GM21786 (cell line): Measurements from ENCODE around the gene AOPEP.

Experiments used
- ATAC-seq: cut with Tn5 transposase; IDR thresholded peaks from one replicate; pipeline ENCODE4 v1.9.1; 2021; ENCODE audit not compliant: unreplicated experiment

The AOPEP gene

DNA sequence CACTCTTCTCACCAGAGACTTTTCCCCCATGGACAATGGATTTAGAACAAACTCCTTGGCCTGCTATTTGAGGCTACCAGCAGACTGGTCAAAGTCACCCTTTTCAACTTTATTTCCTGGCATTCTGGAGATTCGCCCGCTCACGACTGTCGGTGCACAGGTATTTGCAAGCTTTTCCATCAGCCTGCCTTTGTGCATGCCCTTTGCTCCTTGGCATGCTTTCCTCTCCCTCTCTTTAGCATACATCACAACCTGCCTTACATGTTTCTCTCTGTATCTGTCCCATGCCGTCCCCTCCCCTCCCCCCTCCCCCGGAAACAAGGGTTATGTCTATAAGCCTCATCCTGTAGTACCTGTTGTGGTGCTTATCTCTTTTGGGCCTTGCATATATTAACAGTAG is 257.1 kb downstream of the AOPEP start:
- no peak for ATAC-seq

DNA sequence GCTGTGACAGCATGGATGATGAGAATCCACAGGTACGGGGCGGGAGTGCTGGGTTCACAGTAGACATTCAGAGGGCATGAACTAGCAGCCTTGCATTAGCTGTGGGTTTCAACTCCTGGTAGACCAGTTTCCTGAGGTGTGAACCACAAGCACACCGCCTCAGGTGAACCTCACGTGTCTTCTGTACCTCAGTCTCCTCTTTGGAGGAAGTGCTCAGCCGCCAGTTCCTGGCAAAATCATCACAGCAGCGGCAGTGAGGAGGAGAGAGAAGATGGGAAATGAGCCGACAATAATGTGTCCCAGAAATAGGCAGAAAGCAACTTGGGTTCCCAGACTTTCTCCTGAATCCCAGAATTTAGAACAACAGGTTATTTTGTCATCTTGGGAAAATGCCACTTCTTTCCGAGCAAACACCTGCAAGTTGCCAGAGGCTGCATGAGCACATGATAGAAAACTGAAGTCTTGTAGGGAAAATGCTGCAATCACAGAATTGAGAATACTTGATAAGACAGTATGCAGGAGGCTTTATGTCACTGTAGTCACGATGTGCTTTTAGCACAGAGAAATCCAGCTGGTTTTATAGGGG is 258.5 kb downstream of the AOPEP start:
- ATAC-seq = no peak

DNA sequence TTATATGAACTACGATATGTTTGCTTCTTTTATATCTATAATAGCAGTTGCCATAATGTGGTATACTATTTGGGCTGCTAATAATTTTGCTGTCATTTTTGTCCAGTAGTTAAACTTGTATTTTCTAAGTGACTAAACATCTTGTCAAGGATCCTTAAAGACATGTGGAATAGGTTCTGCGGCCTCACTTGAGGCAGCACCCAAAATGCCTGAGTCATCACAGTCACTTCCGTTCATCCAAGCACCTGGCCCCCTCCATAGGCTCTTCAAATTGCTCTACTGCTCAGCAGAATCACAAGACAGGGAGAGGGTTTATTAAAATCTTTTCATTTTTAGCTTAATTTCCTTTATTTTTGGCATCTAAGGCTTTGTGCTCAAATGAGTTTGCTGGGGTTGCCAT is 259.1 kb downstream of the AOPEP start:
- no peak for ATAC-seq

DNA sequence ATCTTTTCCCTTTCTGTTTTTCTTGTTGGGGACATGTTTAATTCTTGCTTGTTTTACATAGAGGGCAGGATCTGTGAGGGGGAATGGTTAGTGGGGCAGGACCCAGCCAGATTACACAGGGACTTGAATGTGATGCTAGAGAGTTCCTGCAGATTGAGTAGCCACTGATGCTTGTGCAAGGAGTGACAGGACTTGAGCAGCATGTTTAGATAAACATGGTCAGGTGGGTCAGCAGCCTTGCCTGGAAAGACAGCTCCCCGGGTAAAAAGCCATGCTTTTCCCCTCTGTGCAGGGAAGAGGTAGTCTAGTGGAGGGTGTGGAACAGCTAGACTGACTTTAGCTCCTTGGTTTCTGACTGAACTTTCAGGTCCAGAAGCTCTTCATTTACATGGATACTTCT is 261.2 kb downstream of the AOPEP start:
- no peak for ATAC-seq

DNA sequence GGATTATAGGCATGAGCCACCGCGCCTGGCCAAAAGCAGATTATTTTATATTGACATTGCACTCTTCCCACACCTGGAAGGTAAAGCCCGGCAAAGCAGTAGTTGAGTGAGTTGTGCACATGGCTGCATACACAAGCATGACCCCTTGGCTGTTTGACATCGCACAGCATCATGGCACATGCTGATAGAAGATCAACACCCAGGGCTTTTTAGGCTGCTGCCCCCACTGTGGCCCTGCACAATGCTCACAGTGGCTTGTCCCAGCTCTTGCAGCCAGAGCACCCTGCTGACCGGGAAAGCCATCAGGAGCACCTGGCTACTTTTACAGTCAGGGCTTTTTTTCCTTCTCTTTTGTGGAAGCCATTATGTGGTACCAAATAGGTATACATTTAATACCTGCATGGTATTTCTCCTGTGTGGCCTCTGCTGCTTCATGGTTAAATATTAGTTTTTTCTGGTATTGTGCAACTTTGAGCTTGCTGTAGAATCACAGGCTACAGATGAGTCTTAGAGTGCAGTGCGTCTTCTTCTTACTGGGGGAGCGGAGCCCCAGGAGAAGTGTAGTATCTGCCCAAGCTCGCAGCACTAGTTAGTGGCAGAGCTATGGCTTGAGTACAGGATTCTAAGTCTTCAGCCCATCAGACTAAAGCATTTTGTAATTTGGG is 264.5 kb downstream of the AOPEP start:
- ATAC-seq = no peak

DNA sequence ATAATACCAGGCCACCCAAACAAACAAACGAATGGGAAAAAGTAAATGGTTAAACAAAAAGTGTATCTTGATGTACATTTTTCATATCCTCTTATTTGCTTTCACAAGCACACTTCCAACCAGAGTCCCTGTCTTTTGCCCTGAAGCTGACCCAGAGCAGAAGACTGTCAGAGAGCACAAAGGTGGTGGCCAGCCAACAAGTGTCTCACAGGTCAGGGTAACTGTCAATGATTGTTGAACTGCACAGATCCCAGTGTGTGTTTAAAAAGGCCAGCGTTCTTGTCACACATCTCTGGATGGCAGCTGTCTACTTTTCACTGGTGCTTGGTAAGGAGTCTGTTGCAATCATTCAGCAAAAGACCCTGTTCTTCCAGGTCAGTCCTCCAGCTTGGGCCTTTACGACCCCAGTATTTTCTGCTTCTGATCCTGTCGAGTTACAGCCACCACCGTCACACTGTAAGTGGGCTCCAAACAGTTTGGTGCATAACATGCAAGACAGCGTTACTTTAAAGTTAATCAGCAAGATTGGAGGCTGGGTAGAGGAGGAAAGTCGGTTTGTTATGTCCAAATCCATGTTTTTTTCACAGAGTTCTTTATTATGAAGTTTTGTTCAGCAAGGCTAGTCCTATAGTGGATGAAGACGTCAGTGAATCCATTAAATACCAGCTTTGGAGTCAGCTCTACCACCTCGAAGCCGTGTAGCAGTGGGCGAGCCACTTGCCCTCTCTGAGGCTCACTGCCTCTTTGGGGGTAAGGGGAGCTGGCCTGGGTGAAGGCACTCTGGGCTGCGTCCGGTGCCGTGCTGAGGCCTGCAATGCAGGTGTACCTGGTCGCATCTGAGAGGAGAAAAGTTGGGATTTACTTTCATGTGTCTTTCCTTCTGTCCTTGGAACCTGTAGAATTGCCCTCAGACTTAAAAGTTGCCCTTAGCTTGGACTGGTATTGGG is 265.7 kb downstream of the AOPEP start:
- ATAC-seq = no peak

DNA sequence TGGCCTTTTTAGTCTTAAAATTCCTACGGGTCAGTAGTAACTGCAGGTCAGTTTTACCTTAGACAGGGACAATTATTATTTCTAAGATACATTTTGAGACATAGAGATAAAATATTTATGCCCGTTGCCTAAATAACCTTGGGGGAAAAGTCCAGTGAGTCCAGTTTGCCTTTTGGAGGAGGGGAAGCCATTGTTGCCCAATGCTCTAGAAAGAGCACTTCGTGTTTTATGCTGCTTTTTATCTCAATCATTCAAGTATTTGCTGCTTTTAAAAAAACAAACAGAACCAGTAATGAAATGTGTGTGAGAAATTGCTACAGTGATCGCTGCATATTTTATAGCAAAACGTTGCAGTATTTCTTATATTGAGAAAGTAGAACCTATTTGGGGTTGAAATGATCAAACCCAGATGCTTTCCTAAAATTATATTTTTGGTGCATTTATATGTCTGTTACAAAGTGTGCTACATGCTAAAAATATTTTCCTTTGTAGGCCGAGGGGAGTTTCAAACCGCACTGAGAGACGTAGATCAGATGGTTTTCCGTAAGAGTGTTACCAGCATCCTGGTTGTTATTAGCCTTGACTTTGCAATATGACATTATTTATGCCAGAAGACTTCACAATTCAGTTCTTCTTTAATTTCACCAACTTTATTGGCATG is 266.8 kb downstream of the AOPEP start:
- ATAC-seq = no peak

DNA sequence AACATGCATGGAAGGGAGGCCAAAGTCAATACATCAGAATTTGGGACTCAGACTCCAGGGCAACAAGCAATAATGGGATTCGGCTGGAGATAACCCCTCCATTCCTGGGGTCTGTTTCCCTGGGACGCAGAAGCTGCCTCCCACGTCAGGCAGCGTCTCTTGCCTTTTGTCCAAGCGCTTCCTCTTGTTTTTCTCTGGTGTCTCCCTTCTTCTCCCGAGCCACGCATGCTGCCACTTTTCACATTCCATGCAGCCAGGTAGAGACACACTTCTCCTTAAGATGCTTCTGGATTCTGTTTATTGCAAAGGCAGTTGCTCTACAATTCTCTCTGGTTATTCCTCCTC is 267.3 kb downstream of the AOPEP start:
- ATAC-seq = no peak

DNA sequence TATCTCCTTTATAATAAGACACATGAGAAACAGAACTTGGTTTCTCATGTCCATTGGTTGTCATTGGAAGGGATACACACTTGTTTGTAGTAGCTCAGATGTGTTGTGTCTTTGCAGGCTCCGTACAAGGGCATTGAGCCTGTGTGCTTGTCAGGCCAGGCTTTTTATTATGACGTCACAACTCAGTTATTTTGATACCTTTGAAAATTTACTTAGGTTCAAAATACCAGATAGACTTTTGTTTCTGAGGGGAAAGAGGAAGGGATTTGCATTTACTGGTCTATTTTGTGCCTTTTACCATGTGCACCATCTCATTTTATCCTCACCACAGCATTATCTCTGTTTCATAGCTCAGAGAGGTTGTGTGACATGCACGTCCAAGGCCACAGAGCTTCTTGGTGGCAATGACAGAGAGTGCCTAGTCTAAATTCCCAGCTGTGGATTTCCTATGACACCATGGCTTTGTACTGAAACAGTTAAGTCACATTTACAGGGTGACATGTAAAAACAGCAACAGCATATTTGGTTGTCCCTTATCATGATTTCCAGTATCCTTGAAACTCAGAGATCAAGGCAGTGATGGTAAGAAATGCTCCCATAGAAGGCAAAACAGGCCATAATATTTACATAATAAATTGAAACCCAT is 268.7 kb downstream of the AOPEP start:
- ATAC-seq = no peak

DNA sequence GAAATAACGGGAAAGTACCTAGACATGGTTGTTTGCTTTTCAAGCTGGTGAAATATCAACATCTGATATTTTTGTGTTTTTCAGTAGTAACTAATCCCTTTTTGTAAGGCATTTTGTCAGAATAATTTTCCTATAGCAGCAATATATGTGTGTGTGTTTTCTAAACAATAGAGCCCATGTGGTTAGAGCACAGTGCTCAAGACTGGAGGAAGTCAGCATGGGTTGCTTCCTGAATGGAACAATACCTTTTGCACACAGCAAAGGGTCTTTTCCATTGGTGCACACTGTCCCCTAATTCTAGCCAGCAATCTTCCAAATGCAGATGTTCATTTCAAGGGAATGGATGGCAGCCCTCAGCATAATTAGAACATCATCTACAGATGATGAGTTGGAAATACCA is 270.1 kb downstream of the AOPEP start:
- ATAC-seq = no peak

DNA sequence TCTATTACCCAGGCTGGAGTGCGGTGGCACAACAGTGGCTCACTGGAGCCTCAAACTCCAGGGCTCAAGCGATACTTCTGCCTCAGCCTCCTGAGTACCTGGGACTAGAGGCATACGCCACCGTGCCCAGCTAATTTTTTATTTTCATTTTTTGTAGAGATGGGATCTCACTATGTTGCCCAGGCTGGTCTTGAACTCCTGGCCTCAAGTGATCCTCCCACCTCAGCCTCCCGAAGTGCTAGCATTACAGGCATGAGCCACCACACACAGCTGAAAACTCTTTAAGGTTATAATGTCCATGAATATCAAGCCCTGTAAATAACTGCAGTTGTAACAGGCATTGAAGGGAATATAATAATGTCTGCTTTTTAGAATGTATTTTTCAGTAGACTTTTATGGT is 271.2 kb downstream of the AOPEP start:
- no peak for ATAC-seq

DNA sequence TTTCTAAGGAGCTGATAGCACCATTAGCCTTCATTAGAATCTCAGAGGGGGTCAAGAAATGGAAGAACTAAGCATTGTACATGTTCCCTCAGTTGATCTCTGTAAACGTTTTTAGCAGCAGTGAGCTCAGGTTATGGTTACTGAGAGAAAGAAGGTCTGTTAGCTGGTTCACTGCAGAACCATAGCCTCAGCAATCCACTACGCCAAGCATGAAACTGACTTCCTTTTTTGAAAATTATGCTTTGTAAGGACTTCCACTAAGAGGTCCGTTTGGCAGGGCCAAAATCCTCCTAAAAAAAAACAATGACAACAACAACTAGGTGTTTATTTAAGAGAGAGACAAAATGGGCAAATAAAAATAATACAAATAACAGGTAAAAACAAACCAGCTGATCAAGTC is 273.3 kb downstream of the AOPEP start:
- no peak for ATAC-seq

DNA sequence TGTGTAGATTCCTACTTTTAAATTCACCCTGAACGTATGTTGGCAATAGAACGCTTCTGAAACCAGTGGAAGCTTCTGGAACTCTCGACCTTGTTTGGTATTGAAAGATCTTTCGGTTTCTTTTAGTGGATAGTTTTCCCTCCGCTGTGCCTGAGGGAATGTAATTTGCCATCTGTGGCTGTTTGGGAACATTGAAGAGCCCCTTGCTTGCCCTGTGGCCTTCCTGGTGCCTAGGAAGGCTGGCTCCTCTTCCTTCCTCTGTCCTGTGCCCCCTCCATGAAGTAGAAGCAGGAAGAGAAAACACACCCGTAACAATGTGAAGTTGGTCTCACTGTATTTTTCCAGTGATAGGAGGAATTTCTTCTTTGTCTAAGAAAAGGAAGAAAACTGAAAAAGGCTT is 274.3 kb downstream of the AOPEP start:
- ATAC-seq = no peak

DNA sequence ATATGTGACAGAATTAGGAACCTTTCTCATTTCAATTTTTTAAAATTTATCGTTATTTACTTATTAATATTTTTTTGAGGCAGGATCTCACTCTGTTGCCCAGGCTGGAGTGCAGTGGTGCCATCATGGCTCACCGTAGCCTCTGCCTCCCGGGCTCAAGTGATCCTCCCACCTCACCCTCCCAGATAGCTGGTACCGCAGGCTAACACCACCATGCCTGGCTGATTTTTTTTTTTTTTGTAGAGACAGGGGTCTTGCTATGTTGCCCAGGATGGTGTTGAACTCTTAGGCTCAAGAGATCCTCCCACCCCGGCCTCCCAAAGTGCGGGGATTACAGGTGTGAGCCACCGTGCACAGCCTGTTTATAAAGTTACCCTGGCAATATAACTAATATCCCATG is 275.2 kb downstream of the AOPEP start:
- no peak for ATAC-seq

DNA sequence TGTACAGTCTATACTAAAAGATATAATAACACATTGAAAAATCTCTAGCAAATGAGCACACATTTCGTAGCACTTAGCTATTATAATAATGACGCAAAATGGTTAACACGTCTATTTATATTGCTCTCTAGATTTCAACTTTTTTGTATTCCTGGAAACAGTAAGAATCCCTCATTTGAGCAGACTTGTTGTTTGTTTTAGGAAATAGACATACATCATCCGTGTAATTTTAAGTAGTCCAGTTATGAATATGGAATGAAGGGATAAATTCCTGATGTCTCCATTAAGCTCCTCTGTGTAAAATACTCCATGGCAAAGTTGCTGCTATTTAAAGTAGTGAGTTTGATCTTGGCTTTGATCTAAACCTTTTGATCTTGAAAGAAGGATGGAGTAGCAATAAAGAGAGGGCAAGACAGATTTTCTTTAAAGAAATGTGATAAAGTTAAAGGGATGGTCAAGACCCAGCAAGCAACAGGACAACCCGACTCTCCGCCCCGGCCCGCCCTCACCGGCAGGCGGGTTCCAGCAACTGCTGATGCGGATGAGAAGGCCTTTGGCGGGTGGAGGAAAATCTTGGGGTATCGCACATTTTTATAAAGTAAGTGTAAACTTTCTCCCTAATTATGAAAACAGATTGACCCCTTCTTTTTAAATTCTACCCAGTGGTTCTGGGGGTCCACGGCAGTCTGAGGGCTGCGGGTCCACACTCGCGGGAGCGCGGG is 277.4 kb downstream of the AOPEP start:
- peak; percentile 27 for ATAC-seq

DNA sequence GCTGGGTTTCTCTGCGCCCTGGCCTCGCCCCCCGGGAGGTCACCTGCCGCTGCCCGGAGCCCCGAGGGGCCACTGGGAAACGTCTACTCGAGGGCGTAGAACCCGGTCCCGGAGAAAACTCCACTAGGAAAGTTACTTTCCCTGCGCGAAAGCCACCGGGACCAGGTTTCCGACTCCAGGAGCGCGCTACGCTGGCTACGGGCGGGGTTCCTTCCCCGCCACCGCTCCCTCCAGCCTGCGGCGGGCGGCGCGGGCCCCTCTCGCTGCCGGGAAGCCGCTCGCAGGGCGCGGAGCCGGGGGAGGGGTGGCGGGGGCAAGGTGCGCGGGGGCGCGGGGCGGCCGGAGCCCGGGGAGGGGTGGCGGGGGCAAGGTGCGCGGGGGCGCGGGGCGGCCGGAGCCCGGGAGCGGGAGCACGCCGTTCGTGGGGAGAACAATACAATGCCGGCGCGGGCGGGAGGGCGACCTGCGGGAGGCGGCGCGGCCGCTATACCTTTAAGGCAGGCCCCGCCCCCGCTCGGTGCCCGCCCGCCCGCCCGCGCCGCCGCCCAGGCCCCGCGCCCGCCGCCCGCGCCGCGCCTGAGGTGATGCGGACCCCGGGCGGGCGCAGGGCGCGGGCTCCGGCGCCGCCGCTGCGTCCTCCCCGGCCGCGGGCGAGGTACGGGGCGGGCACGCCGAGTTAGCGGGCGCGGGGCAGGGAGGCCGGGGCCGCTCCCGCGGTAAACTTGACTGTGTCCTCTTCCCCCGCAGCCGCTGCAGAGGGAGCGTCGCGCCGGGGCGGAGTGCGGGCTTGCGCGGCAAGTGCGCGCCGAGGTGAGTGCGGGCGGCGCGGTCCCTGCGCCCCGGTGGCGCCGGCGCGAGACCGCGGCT is 278.1 kb downstream of the AOPEP start:
- peak; percentile 47 for ATAC-seq

DNA sequence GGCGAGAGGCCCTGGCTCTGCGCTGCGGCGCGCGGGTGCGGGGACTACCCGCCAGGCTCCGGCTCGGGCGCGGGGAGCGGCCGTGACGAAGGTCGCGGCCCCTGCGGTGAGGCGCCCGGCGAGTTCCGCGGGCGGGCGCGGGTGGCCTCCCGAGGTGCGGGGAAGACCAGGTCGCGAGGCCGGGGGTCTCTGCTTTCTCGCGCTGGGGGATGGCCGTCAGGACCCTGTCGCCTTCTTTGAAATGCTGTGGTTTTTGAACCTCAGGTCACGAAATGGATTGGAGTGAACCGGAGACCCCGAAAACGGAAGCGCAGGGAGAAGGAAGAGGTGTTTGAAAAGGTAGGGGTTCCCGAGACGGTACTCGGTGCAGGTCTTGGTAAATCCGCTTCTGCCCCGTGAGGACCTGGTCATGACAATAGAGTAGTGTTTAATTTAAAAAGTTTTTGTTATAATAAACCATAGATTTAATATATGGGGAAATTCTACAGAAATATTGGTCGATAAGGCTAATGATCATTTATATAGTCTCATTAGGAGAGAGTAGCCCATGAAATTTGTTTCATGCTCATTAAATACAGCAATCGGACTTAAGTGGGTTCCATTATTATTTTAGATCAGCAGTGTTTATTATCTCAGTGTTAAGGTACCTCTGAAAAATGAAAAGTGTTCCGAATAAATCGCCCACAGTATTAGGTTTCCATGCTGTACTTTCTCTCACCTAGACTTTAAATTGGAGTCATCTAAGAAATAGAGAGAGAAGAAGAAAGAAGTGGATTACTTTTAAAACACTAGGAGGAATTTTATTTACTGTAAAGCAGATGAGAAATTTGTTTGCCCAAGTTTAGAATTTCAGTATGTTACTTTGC is 279.0 kb downstream of the AOPEP start:
- ATAC-seq = no peak

DNA sequence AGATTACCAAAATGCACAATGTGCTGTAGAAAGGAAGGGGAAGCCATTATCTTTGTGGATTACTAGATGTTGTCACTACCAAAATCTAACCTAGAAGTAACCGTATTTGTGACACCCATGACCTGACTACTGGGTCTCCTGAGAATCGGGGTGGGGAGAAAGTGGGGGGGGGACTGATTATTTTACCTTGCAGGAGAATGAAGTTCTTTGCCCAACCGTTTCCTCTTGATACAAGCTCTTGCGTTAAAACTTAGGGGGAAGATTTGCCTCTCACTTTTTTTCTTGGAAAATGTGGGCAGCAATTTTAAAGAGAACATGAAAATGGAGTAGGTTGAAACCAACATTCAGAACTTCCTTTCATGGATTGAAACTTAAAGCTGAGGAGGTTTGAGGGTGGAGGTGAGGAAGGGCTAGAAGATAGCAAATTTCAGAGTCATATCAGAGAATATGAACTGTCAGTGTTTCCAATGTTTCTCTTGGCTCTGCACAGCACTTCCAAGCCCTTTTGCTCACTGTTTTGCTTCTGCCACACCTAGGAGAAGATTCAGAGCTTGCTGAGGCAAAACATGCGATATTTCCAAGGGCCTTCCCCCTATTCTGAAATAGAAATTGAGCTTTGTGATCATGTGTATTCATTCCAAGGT is 280.8 kb downstream of the AOPEP start:
- ATAC-seq = no peak
